IMR-90 (cell line): ENCODE measurements around the gene KRT6C. TPM values are rescaled to one million over a fixed set of nuclear protein-coding genes. Genes with fewer than 3 reads are reported as not detected.

Experiments
- ATAC-seq: fragments of 200-7000 bp; cut with Tn5 transposase; 2 replicates; pipeline ENCODE4 v1.9.1; 2020; ENCODE audit warnings: low read depth, mild to moderate bottlenecking, moderate library complexity
- BruUV-seq: library from RNA; stranded (reverse); fragments of 400-500 nt; replicated peaks from 2 replicates; lab custom pipeline; 2021; lab: Mats Ljungman, UMichigan
- CTCF ChIA-PET: fragments of 300-600 bp; formaldehyde crosslinking; extraction: SDS; loops from one replicate; lab custom pipeline; 2021; ENCODE audit warnings: antibody characterized with exemption; lab: Yijun Ruan, JAX
- POLR2A ChIA-PET: fragments of 300-600 bp; sonication (Branson Sonifier 250); formaldehyde crosslinking; loops from one replicate; lab custom pipeline; 2022; ENCODE audit warnings: antibody characterized with exemption; ENCODE audit not compliant: unreplicated experiment; lab: Charles Lee
- DNase-seq: peaks from one replicate; pipeline ENCODE4 v3.0.0; 2013
- H2AFZ ChIP-seq: replicated peaks from 2 replicates; pipeline ENCODE3; 2013; ENCODE audit warnings: low read length, mild to moderate bottlenecking; ENCODE audit not compliant: poor library complexity
- H2AK5ac ChIP-seq: 2 replicates; pipeline ENCODE4 v1.6.1; 2013; ENCODE audit warnings: low read depth, low read length, inconsistent platforms
- H2AK9ac ChIP-seq: replicated peaks from 2 replicates; pipeline ENCODE3; 2013; ENCODE audit warnings: mild to moderate bottlenecking, low read depth, low read length, moderate library complexity; ENCODE audit not compliant: poor library complexity
- H2BK120ac ChIP-seq: 2 replicates; pipeline ENCODE4 v1.6.1; 2013; ENCODE audit warnings: low read depth, low read length, inconsistent platforms
- H2BK15ac ChIP-seq: 3 replicates; pipeline ENCODE4 v1.6.1; 2013; ENCODE audit warnings: low read depth, low read length, inconsistent platforms
- H2BK20ac ChIP-seq: 2 replicates; pipeline ENCODE4 v1.6.1; 2013; ENCODE audit warnings: low read depth, mild to moderate bottlenecking, inconsistent platforms, low read length, moderate library complexity
- H2BK5ac ChIP-seq: 2 replicates; pipeline ENCODE4 v1.6.1; 2013; ENCODE audit warnings: mild to moderate bottlenecking, low read depth, low read length, inconsistent platforms; ENCODE audit not compliant: poor library complexity, severe bottlenecking
- H3K14ac ChIP-seq: replicated peaks from 2 replicates; pipeline ENCODE4 v1.6.1; 2013; ENCODE audit warnings: low read depth, low read length, inconsistent platforms
- H3K18ac ChIP-seq: 2 replicates; pipeline ENCODE4 v1.6.1; 2013; ENCODE audit warnings: low read depth, low read length, control low read depth
- H3K23ac ChIP-seq: 2 replicates; pipeline ENCODE4 v1.6.1; 2013; ENCODE audit warnings: low read depth, low read length, inconsistent platforms
- H3K27ac ChIP-seq: 2 replicates; pipeline ENCODE4 v1.5.1; 2013; ENCODE audit warnings: mild to moderate bottlenecking, control low read depth, low read length; ENCODE audit not compliant: insufficient read depth
- H3K27me3 ChIP-seq: 2 replicates; pipeline ENCODE4 v1.6.1; 2013; ENCODE audit warnings: low read length; ENCODE audit not compliant: control insufficient read depth, insufficient read depth
- H3K36me3 ChIP-seq: 2 replicates; pipeline ENCODE4 v1.6.1; 2013; ENCODE audit warnings: low read length, mixed read lengths; ENCODE audit not compliant: control insufficient read depth, insufficient read depth
- H3K4ac ChIP-seq: 2 replicates; pipeline ENCODE4 v1.6.1; 2013; ENCODE audit warnings: low read depth, low read length, inconsistent platforms
- H3K4me1 ChIP-seq: 2 replicates; pipeline ENCODE4 v1.6.1; 2013; ENCODE audit warnings: low read length, mixed read lengths; ENCODE audit not compliant: control insufficient read depth, insufficient read depth
- H3K4me2 ChIP-seq: 2 replicates; pipeline ENCODE4 v1.6.1; 2013; ENCODE audit warnings: low read depth, mild to moderate bottlenecking, control low read depth, low read length, moderate library complexity
- H3K4me3 ChIP-seq: 2 replicates; pipeline ENCODE4 v1.5.1; 2013; ENCODE audit warnings: low read depth, mild to moderate bottlenecking, control low read depth, low read length, moderate library complexity; ENCODE audit not compliant: insufficient read depth
- H3K56ac ChIP-seq: 2 replicates; pipeline ENCODE4 v1.6.1; 2013; ENCODE audit warnings: low read length, inconsistent platforms; ENCODE audit not compliant: insufficient read depth; ENCODE audit errors: extremely low read depth
- H3K79me1 ChIP-seq, 2 experiments: 2 replicates each; pipeline ENCODE4 v1.6.1; 2013; ENCODE audit warnings: low read length in 2 of 2, inconsistent platforms in 1 of 2, low read depth in 1 of 2
- H3K9ac ChIP-seq: 2 replicates; pipeline ENCODE4 v1.6.1; 2013; ENCODE audit warnings: low read depth, low read length, control low read depth
- H3K9me1 ChIP-seq: 2 replicates; pipeline ENCODE4 v1.6.1; 2013; ENCODE audit warnings: low read length, inconsistent platforms; ENCODE audit not compliant: insufficient read depth
- H3K9me3 ChIP-seq: 2 replicates; pipeline ENCODE4 v1.6.1; 2013; ENCODE audit warnings: low read length; ENCODE audit not compliant: control insufficient read depth, insufficient read depth
- H4K20me1 ChIP-seq: 2 replicates; pipeline ENCODE4 v1.6.1; 2013; ENCODE audit warnings: low read length, inconsistent platforms; ENCODE audit not compliant: insufficient read depth
- H4K5ac ChIP-seq: 2 replicates; pipeline ENCODE4 v1.6.1; 2013; ENCODE audit warnings: mild to moderate bottlenecking, low read depth, low read length, control low read depth
- H4K8ac ChIP-seq, 2 experiments: 2 replicates each; pipeline ENCODE4 v1.6.1; 2013; ENCODE audit warnings: low read depth in 2 of 2, low read length in 2 of 2, control low read depth in 1 of 2, inconsistent platforms in 1 of 2
- H4K91ac ChIP-seq: 2 replicates; pipeline ENCODE4 v1.6.1; 2013; ENCODE audit warnings: low read depth, low read length, inconsistent platforms; ENCODE audit not compliant: insufficient read depth
- BHLHE40 ChIP-seq: fragments of 150-350 bp; IDR thresholded peaks from 2 replicates; pipeline ENCODE4 v1.6.1; 2016; ENCODE audit warnings: mild to moderate bottlenecking, low read depth, low read length
- CEBPB ChIP-seq: IDR thresholded peaks from 2 replicates; pipeline ENCODE4 v1.6.1; 2012; ENCODE audit warnings: low read depth, low read length, improper control_type of control experiment
- CHD1 ChIP-seq: IDR thresholded peaks from 2 replicates; pipeline ENCODE4 v1.6.1; 2012; ENCODE audit warnings: low read depth, low read length, improper control_type of control experiment
- ELK1 ChIP-seq: fragments of 150-350 bp; IDR thresholded peaks from 2 replicates; pipeline ENCODE4 v1.6.1; 2016; ENCODE audit warnings: low read depth, mild to moderate bottlenecking, low read length, moderate library complexity, borderline replicate concordance
- FOS ChIP-seq: fragments of 150-350 bp; IDR thresholded peaks from 2 replicates; pipeline ENCODE4 v1.6.1; 2016; ENCODE audit warnings: low read depth, low read length
- MAFK ChIP-seq: IDR thresholded peaks from 2 replicates; pipeline ENCODE4 v1.6.1; 2012; ENCODE audit warnings: low read depth, low read length, improper control_type of control experiment
- MAZ ChIP-seq: IDR thresholded peaks from 2 replicates; pipeline ENCODE4 v1.6.1; 2012; ENCODE audit warnings: low read depth, mild to moderate bottlenecking, low read length, improper control_type of control experiment, moderate library complexity, borderline replicate concordance
- MXI1 ChIP-seq: IDR thresholded peaks from 2 replicates; pipeline ENCODE4 v1.6.1; 2012; ENCODE audit warnings: low read depth, mild to moderate bottlenecking, low read length, moderate library complexity, borderline replicate concordance
- NFE2L2 ChIP-seq: fragments of 150-350 bp; IDR thresholded peaks from 2 replicates; pipeline ENCODE4 v1.6.1; 2016; ENCODE audit warnings: low read depth, mild to moderate bottlenecking, low read length
- POLR2A ChIP-seq: IDR thresholded peaks from 2 replicates; pipeline ENCODE4 v1.6.1; 2012; ENCODE audit warnings: mild to moderate bottlenecking, low read depth, low read length
- RAD21 ChIP-seq: IDR thresholded peaks from 2 replicates; pipeline ENCODE4 v1.6.1; 2012; ENCODE audit warnings: low read length, improper control_type of control experiment
- RCOR1 ChIP-seq: IDR thresholded peaks from 2 replicates; pipeline ENCODE4 v1.6.1; 2012; ENCODE audit warnings: mild to moderate bottlenecking, low read length, improper control_type of control experiment; ENCODE audit not compliant: insufficient replicate concordance
- RFX5 ChIP-seq: IDR thresholded peaks from 2 replicates; pipeline ENCODE4 v1.8.0; 2012; ENCODE audit warnings: low read depth, mild to moderate bottlenecking, low read length, moderate library complexity
- SMC3 ChIP-seq: fragments of 150-350 bp; IDR thresholded peaks from 2 replicates; pipeline ENCODE4 v1.6.1; 2016; ENCODE audit warnings: low read depth, mild to moderate bottlenecking, antibody characterized with exemption, low read length, moderate library complexity
- USF2 ChIP-seq: fragments of 150-350 bp; IDR thresholded peaks from 2 replicates; pipeline ENCODE4 v1.6.1; 2017; ENCODE audit warnings: mild to moderate bottlenecking, antibody characterized with exemption, low read length, low read depth
- WGBS, 2 experiments: methylation state at CpG; one replicate each; pipeline versions ENCODE4 v1.1.5 to v1.1.7; 2013; ENCODE audit warnings: missing lambda C conversion rate in 2 of 2; ENCODE audit not compliant: insufficient read length in 1 of 2; ENCODE audit errors: extremely low coverage in 2 of 2; 5-methylcytosine and 5-hydroxymethylcytosine counted together
- dilution Hi-C: fragments of 300-500 bp; cut with HindIII; formaldehyde crosslinking; loops from one replicate; pipeline ENCODE4 v1.14.3; 2018; ENCODE audit warnings: low sequenced_read_pairs; ENCODE audit not compliant: unreplicated experiment
- in situ Hi-C: fragments of 300-500 bp; cut with MboI; formaldehyde crosslinking; loops from 3 replicates; pipeline ENCODE4 v1.14.3; 2019; ENCODE audit warnings: low sequenced_read_pairs, inconsistent platforms, mixed read lengths
- intact Hi-C: fragments of 100-400 bp; cut with micrococcal nuclease; formaldehyde crosslinking; loops from 2 replicates; pipeline ENCODE4 v1.10.0; 2022
- polyA plus RNA-seq, 3 experiments: library from polyadenylated mRNA; depleted of rRNA; stranded (reverse); fragments of >200 nt; gene quantifications; 2 replicates each; pipeline ENCODE4 v1.2.3, GENCODE V29; 2012; ENCODE audit warnings: low replicate concordance in 1 of 3
- total RNA-seq: library from RNA; depleted of rRNA; stranded (reverse); fragments of >200 nt; gene quantifications from 2 replicates; pipeline ENCODE4 v1.2.3, GENCODE V29; 2012
- TF ChIP-seq, protein P1 (sequence below): conservative IDR thresholded peaks from 2 replicates; pipeline ENCODE4 v1.5.1; 2012; ENCODE audit warnings: mild to moderate bottlenecking, low read depth, low read length, improper control_type of control experiment

Gene KRT6C
- total and polyA plus RNA-seq, 2 of the 4 experiments (the other 2 are of a cell fraction), result not detected

DNA sequence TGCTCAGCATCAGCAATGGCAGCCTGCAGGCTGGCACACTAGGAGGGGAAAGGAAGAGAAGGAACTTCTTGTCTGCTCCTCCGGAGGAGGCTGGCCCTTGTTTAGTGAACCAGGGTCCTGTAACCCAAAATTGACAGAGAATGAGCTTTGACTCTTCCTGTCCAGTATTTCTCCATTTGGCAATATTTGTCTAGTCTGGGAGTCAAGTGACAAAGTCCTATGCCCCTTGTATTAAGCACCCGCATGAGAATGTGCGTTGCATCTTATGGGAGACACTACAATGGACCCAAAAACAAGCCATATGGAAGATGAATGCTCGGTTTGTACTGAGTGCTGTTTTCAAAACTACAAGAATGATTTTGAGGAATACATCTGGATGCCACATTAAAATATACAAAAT lies 3.8 kb downstream of the KRT6C start:
- no peaks in the 10 kb centered on the region for H3K79me1 ChIP-seq
- no peak overlapping the region for H4K5ac ChIP-seq
- no peak overlapping the region for H3K23ac ChIP-seq
- H3K56ac ChIP-seq, result no peak overlapping the region
- H2BK5ac ChIP-seq, result no peak overlapping the region
- no peaks in the 10 kb centered on the region for H3K36me3 ChIP-seq
- BruUV-seq, result no TSS peak
- no peaks in the 10 kb centered on the region for H4K20me1 ChIP-seq
- no peak overlapping the region for H4K91ac ChIP-seq
- no peak overlapping the region for H3K27ac ChIP-seq
- no peak overlapping the region for H3K4me3 ChIP-seq
- intact Hi-C loops (no loop called here), in situ Hi-C loops (no loop called here), dilution Hi-C loops (no loop called here)
- no peak overlapping the region for H3K4ac ChIP-seq
- no peak for TF ChIP-seq RAD21
- no peak for TF ChIP-seq SMC3
- TF ChIP-seq RCOR1, result no peak
- no peak for TF ChIP-seq CEBPB
- no peak for TF ChIP-seq POLR2A
- TF ChIP-seq NFE2L2, result no peak
- TF ChIP-seq FOS, result no peak
- TF ChIP-seq, protein P1, sequence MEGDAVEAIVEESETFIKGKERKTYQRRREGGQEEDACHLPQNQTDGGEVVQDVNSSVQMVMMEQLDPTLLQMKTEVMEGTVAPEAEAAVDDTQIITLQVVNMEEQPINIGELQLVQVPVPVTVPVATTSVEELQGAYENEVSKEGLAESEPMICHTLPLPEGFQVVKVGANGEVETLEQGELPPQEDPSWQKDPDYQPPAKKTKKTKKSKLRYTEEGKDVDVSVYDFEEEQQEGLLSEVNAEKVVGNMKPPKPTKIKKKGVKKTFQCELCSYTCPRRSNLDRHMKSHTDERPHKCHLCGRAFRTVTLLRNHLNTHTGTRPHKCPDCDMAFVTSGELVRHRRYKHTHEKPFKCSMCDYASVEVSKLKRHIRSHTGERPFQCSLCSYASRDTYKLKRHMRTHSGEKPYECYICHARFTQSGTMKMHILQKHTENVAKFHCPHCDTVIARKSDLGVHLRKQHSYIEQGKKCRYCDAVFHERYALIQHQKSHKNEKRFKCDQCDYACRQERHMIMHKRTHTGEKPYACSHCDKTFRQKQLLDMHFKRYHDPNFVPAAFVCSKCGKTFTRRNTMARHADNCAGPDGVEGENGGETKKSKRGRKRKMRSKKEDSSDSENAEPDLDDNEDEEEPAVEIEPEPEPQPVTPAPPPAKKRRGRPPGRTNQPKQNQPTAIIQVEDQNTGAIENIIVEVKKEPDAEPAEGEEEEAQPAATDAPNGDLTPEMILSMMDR, result no peak
- no peak for TF ChIP-seq USF2
- no peak for TF ChIP-seq MAFK
- TF ChIP-seq ELK1, result no peak
- no peak for TF ChIP-seq RFX5
- TF ChIP-seq BHLHE40, result no peak
- TF ChIP-seq MAZ, result no peak
- no peak for TF ChIP-seq MXI1
- no peak for TF ChIP-seq CHD1
- H2BK120ac ChIP-seq, result no peak overlapping the region
- no CpG with 5 or more reads among the region's 4 CpGs for WGBS, 2 experiments
- H3K9me3 ChIP-seq, result no peaks in the 10 kb centered on the region
- no peak overlapping the region for H2AFZ ChIP-seq
- POLR2A ChIA-PET, result no interaction called here
- H3K18ac ChIP-seq, result no peak overlapping the region
- H3K4me1 ChIP-seq, result no peaks in the 10 kb centered on the region
- DNase-seq, result no peak
- no peaks in the 10 kb centered on the region for H3K9me1 ChIP-seq
- peaks cover 10% of the 10 kb centered on the region for H3K27me3 ChIP-seq
- no peak overlapping the region for H2AK9ac ChIP-seq
- ATAC-seq, result no peak
- H4K8ac ChIP-seq, result no peak overlapping the region
- H3K14ac ChIP-seq, result no peak overlapping the region
- no peak overlapping the region for H3K9ac ChIP-seq
- H3K4me2 ChIP-seq, result no peak overlapping the region
- H2AK5ac ChIP-seq, result no peak overlapping the region
- no peak overlapping the region for H2BK15ac ChIP-seq
- H2BK20ac ChIP-seq, result no peak overlapping the region
- CTCF ChIA-PET, result no interaction called here
